NCI-H226 (cell line): ENCODE measurements around the gene NOTCH1.

Source experiments
- DNase-seq: peaks from one replicate; pipeline ENCODE4 v3.0.0-alpha.2; 2015

NOTCH1 gene

DNA sequence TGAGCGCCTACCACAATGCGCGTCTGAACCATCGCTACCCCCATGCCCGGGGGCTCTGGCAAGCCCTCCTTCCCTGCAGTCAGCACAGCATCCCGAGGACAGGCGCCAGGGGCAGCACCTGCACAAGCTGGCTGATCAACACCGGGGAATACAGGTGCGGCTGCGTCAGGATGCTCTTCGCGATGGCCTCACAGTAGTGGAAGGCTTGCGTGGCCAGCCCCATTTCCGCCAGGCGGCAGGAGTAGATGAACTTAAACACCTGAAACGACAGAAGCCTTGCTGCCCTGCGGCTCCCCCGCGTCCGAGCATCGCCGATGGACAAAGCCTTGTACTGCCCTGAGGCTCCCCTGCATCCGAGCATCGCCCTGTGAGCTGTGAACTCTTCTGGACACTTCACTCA lies 88.5 kb downstream of the NOTCH1 start:
- DNase-seq, result no peak

DNA sequence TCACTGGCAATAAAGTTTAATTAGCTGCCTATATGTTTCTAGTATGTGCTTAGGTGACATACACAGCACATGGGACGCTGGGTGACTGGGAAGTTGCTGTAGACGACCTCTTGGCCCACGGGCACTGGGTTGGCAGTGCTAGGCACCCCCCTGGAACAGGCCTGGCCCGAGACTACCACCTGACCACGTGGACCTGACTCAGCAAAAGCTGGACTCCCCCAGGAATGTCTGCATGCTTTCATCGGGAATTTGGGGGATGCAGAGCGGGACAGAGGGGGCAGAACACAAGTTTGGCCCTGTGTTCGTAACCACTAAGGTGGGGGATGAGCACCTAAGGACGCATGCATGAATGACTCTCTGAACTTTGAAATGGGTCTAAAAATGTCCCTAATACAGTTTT lies 89.6 kb downstream of the NOTCH1 start:
- no peak for DNase-seq

DNA sequence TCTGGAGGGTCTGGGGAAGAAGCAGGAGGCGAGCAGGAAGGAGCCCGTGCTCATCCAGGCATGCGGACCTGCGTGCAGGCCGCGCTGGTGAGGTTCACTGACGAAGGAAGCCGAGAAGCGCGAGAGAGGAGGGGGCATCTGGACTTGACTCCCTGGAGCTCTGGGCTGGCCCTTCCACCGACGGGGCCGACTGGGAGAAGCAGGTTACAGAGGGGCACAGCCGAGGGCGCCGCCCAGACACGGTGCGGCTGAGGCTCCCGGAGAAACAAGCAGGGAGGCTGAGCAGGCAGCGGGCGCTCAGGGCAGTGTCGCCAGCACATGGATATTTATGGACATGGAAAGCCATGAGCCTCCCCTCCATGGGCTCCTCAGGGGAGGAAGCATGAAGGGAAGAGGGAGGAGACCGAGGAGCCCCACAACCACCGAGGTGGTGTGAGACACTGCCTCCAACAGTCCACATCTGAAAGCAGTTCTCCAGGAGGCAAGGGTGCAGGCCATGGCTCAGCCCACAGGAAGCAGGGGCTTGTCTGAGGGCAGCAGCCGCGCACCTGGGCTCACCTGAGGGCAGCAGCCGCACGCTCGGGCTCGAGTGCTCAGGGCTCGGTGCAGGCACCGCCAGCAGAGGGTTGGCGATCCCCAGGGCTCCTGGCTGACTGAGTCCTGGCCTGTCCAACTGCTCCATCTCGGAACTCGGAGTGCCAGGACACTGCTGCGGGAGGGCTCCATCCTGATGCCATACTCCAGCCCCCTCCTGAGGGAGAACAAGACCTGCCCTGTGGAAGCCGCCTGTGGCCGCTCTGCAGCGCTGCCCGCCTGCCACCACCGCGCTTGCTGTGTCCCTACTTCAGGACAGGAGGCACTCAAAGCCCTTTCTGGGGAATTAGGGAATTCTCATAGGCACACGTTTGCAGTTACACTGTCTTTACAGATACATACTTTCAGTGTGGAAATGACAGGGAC lies 90.5 kb downstream of the NOTCH1 start:
- DNase-seq, result no peak

DNA sequence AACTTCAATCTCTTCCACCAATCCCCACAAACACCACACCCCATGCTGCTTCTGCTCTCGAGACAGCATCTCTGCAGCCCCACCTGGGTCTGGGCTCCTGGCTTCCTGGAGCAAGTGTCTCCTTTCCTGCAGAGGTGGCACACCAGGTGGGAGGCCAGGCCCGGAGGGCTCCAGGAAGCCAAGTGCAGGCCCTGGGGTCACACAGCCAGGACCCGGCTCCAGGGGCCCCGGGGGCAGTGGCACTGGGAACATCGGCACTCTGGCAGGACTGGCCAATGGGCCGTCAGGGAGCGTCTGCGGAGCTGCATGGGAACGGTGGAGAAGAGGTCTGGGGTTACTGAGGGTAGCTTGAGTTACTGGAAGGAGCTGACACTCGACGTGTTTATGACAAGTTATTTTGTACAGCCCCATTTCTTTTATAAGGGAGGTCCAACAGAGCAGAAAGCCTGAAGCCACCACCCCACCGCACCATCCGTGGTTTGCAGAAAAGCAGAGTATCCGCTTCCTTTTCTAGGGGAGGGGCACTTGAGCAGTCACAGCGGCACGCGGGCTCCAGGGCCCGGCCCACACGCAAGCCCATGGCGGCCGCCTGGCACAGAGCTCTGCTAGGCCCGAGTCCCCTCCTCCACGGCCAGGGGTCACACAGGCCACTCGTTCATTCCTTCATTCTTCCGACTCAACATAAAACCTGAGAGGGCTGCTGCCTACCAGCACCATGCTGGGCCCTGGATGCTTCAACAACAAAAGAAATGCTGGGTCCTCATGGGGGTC lies 91.6 kb downstream of the NOTCH1 start:
- no peak for DNase-seq

DNA sequence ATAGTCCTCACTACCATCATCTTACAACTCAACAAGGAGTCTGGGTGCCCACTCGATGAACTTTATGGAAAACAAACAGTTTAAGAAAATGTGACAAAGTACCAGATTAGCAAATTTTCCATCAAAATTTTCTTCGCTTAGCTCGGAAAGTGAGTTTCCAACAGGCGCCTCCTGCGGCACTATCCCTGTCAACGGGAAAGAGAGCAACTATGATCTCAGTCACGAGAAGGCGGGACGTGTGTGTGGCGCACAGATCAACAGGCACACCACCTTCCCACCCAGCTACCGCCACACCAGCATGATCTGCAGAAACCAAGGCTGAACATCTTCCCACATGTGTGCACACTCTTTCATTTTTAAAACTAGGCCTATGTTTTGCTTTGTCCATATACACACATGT lies 92.5 kb downstream of the NOTCH1 start:
- no peak for DNase-seq

DNA sequence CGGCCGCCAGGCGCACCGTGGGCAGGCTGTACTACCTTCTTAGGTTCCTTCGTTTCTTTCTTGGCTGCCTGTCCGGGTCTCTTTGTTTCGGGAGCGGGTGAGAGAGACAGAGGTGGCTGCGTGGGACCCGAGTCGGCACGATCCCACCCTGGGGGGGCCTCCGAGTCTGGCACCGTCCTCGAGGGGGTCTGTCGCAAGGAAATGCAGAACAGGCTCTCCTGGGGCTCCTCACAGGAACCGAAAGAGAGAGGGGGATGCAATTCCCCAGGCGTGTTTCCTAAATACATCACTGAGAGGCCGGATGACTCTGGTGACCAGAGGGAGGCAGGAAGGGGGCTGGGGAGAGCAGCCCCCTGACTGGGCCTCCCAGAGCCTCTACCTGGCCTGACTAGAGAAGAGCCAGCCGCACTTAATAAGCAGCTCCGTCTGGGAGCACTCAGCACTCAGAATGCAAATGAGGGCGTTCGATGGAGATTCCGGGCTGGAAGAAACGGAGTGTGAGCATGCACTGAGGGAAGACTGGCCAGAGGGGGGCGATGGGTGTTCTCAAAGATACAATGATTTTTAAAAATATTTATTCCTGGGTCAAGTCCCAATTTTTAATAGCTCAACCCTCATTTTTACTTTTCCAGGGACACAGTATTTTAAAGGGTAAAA lies 94.5 kb downstream of the NOTCH1 start:
- no peak for DNase-seq

DNA sequence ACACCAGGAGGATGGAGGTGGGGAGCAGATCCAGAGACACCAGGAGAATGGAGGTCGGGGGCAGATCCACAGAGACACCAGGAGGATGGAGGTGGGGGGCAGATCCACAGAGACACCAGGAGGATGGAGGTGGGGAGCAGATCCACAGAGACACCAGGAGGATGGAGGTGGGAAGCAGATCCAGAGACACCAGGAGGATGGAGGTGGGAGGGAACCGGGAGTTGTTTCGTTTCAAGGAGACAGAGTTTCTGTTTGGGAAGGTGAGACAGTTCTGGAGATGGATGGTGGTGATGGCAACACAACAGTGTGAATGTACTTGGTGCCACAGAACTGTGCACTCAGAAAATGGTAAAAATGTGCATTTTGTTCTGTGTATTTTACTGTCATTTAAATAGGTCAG lies 97.2 kb downstream of the NOTCH1 start:
- DNase-seq, result no peak

DNA sequence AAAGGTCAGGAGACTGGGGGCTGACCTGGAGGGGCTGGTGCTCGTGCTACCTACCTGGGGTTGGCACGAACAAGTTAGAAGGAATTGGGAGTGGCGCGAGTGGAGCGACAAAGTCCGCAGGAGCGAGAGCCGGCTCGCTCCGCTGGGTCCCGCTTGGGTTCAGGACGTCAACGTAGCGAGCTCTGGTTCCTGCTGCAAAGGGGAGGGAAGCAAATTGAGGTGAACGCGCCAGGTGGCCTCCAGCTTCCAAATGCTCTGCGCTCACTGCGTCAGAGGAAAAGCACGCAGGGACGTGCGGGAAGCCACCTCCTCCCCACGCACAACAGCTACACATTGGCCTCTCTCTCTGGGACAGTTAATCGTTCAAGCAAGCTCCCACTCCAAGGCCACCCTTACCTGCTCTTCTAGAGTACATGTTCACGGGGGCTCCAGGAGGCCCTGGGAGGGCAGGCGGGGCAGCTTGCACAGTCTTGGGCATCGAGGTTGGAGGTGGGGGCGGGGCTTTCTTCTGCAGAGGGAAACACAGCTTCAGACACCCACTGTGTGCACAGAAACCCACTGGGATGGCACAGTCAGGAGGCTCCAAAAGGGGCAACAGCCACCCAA lies 98.6 kb downstream of the NOTCH1 start:
- no peak for DNase-seq

DNA sequence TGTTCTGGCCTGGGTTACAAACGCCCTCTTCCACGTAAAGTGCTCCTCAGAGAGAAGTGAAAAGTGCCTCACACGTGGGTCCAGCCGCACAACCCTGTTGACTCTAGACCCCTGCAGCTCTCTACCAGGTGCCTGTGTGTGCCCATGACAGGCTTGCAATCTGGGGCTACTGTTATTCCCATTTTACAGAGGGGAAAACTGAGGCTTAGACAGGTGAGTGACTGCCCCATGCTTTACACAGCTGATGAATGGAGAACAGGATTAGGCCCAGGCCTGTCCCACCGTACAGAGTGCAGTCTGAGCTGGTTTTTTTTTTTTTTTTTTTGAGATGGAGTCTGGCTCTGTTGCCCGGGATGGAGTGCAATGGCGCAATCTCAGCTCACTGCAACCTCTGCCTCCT lies 100.0 kb downstream of the NOTCH1 start:
- no peak for DNase-seq
